HG02678 (cell line): ENCODE measurements around the gene CASP6.

Source experiments
- ATAC-seq: cut with Tn5 transposase; IDR thresholded peaks from one replicate; pipeline ENCODE4 v1.9.1; 2021; ENCODE audit warnings: mild to moderate bottlenecking, moderate library complexity; ENCODE audit not compliant: unreplicated experiment

The CASP6 gene

DNA sequence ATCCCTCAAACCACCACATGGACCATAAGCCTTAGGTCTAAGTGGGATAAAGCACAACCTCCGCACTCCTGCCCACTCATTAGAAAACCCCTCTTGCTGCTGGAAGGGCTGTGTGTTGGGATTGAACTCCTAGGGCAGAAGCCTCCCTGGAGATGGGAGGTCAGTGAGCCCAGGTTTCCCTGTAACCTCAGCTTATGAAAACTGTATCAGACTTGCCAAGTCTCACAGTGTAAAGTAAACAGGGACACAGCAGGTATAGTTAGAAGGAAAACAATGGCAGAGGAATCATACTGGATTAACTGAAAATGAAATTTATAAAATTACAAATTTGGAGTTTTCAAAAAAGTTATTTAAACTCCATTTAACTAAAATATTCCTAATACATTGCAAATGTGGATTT lies 29.9 kb downstream of the CASP6 start:
- no peak for ATAC-seq

DNA sequence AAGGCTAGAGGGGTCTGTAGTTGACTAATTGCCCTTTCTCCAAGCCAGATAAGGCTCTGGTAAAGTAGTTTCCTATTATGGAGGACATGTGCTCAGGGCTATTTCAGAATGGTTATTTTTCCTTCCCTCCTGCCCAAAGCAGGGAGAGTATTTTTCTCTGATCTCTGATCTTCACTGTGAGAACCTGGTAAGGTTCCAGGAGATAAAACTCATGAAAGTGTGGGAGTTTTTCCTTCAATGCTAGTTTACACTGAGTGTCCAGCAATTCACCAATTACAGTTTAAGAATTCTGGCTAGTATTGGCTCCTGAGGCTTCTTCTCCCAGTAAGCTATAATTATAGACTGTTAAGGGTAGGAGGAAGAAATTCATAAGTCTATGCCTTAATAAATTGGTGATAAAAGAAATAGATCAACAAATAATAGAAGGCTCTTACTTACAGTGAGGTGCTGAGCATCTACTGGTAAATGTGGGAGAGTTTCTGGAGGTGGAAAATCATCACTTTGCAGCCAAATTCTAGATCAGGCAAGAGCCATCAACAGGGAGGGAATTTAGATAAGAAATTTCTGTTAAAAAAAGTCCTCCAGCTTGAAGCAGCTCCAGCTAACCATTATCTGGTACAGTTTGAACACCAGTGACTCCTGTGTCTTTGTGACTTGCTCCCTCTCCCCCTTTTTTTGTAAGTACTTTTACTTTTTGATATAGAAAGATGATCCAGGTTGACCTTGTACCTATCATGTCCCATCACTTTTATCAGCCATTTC lies 30.9 kb downstream of the CASP6 start:
- ATAC-seq = no peak

DNA sequence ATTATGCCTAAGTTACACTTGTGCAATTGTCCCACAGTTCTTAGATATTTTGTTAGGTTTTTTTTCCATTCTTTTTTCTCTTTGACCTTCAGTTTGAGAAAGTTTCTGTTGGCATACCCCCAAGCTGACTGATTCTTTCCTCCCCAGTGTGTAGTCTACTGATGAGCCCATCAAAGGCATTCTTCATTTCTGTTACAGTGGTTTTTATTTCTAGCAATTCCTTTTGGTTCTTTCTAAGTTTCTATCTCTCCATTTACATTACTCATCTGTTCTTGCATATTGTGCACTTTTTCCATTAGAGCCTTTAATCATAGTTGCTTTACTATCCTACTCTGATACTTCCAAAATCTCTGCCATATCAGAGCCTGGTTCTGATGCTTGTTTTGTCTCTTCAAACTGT lies 31.9 kb downstream of the CASP6 start:
- no peak for ATAC-seq

DNA sequence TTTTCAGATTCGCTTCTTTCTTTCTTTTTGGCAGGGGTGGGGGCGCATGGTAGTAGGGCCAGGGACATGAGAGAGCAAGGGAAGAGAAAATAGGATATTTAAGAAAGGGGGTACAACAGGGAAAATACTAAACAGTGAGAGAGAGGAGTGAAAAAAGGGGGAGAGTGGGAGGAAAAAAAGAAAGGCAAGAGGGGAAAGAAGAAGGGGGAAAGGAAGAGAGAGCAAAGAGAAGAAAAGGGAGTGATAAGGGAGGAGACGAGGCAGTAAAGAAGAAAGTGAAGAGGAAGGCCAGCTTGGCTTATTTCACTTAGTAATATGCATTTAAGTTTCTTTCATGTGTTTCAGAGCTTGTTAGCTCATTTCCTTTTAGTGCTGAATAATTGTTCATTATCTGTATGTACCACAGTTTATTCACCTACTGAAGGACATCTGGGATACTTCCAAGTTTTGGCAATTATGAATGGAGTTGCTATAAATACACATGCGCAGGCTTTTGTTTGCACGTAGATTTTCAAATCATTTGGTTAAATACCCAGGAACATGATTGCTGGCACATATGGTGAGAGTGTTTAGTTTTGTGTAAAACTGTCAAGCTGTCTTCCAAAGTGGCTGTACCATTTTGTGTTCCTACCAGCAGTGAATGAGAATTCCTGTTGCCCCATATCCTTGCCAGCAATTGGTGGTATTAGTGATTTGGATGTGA lies 37.3 kb downstream of the CASP6 start:
- ATAC-seq = no peak

DNA sequence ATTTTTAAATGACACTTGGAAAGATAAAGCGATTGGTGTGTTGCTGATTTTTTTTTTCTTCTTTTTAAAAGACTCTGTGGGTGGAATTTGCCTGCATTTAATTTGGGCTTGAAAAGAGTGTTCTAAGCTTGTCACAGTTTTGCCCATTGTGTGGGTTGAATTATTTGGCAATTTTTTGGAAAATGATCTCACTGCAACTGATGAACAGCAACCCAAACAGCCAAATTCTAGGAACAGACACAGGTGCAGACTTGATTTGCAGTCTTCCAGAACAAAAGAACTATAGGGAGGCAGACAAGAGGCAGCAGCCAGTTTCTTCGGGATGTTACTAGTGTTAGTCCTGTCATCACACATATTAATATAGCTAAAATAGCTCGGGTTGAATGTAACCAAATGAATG lies 40.5 kb downstream of the CASP6 start:
- no peak for ATAC-seq

DNA sequence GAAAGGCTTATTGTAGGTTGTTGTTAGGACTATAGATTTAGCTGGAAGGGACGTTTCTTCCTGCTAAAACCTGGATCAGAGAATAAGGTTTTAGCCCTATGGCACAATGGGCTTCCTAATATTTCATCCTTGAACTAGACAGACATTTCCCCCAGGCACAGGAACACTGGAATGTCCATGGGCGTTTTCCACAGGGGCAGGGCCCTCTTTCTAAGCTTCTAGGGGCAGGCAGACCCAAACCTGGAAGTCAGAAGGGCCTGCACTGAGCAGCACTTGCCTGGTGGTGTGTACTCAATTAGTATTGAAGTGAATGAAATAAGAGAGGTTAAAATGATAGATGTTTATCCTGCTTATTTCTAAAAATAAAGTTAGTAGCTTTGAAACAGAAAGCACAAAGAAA lies 41.1 kb downstream of the CASP6 start:
- no peak for ATAC-seq

DNA sequence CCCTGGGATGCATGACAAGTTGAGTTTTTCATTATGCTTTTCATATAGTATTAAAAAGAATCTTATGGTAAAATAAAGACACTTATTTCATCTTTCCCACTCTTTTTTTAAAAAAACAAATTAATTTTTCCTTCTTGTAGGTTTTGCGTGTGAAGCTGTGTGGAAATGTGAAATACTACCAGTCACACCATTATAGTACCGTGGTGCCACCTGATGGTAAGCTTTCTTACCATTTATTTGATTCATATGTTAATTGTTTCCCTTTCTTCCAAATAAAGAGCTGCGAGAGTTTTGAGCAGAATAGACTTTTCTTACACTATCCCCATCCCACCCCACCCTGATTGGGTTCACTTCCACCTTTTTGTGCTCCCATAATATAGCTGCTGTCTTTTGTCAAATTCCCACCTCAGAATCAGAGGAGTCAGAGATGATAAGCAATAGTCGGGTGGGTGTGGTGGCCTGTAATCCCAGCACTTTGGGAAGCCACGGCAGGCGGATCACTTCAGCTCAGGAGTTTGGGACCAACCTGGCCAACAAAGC lies 44.3 kb downstream of the CASP6 start:
- no peak for ATAC-seq

DNA sequence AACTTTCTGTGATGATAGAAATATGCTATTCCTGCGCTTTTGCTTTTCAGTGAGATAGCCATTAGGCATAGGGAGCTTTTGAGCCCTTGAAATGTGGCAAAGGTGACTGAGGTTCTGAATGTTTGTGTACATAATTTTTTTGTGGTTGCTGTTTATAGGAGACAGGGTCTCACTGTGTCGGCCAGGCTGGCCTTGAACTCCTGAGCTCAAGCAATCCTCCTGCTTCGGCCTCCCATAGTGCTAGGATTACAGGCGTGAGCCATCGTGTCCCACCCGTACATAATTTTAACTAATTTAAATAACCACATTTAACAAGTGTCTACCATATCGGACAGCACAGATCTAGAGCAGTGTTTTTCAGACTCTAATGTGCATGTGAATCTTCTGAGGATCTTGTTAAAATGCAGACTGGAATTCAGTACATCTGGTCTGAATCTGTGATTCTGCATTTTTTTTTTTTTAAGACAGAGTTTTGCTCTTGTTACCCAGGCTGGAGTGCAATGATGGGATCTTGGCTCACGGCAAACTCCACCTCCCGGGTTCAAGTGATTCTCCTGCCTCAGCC lies 45.3 kb downstream of the CASP6 start:
- ATAC-seq = no peak

DNA sequence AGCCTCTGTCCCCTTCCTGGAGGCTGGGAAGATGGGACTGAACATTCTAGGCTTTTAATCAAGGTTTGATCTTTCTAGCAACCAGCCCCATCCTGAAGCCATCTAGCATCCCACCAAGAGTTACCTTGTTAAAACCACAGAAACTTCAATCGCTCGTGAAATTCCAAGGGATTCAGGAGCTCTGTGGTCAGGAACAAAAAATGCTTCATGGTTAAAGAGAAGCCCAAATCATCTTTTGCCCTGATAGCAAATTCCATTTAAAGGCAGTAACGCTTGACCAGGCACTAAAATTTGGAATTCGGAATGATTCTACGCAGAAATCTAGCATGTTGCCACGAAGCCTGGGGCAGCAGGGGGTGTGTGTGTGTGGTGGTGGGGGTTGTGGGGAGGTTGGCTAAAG lies 47.8 kb downstream of the CASP6 start:
- ATAC-seq = no peak

DNA sequence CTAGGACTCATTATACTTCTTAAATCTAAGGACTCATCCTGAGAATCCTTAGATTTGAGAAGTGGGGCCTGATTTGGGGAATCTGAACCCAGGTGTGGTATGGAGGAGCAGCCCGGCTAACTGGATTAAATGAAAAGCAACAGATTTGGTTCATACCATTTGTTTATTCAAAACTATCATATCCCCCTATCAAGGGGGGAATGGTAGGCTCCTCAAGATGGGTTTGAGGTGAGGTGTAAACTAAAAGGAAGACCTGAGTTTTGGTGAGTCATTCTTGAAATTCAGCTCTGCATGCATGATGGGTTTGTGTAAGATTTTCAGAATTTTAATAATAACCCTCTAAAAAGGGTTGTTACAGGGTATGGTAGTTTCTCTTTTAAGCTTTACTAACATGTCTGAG lies 53.4 kb downstream of the CASP6 start:
- ATAC-seq = peak; percentile 83

DNA sequence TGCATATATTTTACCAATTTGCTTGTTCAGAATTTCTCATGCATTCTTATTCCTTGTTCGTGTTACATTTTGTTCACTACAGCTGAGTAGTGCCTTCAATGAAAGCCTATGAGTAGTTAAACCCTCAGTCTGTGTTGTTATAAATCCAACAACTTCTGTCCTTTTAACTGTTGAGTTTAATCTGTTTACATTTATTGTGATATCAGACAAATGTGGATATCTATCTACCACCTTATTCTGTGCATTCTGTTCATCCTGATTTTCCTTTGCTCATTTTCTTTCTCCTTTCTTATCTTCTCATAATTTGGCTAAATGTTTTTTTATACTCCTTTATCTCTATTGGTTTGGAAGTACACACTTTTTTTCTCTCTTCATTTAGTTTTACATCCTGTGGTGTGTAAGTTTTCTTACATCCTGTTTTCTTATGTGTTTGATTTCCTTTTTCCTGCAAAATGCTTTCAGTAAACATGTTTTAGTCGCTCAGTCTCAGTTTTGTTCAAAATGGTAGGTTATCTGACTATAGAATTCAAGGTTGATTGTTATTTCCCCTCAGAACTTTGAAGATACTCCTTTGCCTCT lies 54.2 kb downstream of the CASP6 start:
- ATAC-seq = no peak

DNA sequence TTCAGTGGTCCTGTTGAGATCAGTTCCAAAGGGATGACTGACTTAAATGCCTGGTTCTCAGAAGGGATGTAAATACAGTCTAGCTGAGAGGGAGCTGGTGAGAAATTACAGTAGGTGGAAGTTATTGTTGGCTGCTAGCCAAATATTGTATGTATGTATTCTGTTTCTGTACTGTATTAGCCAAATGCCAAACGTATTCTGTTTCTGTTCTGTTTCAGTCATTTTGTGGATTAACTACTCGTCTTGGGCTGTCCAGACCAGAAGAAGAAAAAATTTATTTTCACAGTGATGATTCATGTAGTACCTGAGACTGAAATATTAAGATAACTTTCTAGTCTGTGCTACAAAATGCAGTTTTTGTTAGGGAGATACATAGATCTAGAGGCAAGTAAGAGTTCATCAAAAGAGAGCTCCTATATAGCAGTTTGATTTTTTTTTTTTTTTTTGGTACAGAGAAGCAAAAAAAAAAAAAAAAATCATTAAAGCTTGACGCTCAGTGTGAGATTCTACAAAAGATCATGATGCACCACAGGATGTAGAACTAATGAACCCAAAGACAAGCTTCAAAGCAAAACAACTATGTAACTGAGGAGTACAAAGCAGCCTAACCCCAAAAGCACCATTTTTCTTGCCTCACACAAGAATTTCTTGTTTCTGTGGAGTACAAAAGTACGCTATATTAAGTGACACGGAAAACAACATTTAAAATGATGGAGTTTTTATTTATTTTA lies 54.8 kb downstream of the CASP6 start:
- ATAC-seq = peak; percentile 65

DNA sequence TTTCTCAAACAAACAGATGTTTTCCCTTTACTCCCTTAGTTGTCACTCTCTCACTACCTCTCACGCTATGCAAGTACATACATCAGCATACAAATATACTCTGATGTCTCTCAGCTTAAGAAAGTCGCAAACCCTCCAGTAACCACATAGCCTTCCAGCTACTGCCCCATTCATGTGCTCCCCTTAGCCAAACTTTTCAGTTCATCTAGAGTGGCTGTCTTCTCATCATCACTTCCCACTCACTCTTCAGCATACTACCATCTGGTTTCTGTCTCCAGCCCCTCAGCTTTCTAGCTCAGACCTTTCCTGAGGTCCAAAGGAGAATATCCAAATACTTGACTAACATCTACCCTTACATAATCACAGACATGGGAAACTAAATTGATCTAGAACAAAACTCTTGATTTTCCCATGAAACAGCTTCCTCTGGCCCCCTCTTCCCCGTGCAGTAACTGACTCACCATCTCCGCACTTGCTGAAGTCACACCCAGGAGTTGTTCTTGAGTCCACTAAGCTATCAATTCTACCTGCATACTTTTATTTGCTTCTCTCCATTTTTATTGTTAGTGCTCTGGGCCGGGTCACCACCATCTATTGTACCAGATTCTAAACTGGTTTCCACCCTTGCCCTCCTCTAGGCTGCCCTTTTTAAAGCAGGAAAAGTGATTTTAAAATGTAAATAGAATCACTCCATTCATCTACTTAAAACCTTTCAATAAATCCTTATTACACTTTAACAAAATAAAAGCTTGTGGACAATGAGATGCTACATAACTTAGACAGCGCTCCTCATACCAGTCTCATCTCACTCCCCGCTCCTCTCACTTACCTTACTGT lies 57.2 kb downstream of the CASP6 start:
- ATAC-seq = no peak

DNA sequence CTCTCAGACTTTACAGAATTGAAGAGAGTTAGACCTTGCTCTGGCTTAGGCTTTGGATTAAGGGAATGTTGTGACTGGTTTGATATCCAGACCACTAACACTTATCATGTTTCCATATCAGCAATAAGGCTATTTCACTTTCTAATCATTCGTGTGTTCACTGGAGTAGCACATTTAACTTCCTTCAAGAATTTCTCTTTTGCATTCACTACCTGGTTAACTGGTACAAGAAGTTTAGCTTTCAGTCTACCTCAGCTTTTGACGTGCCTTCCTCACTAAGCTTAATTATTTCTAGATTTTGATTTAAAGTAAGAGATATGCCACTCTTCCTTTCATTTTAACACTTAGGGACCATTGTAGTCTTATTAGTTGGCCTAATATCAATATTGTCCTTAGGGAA lies 62.6 kb downstream of the CASP6 start:
- ATAC-seq = no peak
